H1 (cell line): ENCODE data around the gene MEGF11.

Source experiments
- CTCF ChIP-seq, 3 experiments: IDR thresholded peaks; 1 replicate in 2 of 3; 2 replicates in 1 of 3; pipeline versions ENCODE4 v1.5.1 to v1.6.1; 2011; ENCODE audit warnings: low read length in 3 of 3, mild to moderate bottlenecking in 3 of 3, inconsistent platforms in 2 of 3, low read depth in 1 of 3, moderate library complexity in 1 of 3; ENCODE audit not compliant: insufficient read depth in 1 of 3; ENCODE audit errors: control extremely low read depth in 1 of 3
- EGR1 ChIP-seq: IDR thresholded peaks from 2 replicates; pipeline ENCODE4 v1.6.1; 2011; ENCODE audit warnings: low read depth, low read length, borderline replicate concordance
- MAFK ChIP-seq: IDR thresholded peaks from 2 replicates; pipeline ENCODE4 v1.6.1; 2012; ENCODE audit warnings: low read depth, mild to moderate bottlenecking, improper control_type of control experiment, low read length
- POLR2AphosphoS5 ChIP-seq: IDR thresholded peaks from 2 replicates; pipeline ENCODE4 v1.6.1; 2011; ENCODE audit warnings: low read depth, low read length
- SAP30 ChIP-seq: fragments of 300-600 bp; sonication (generic); IDR thresholded peaks from 2 replicates; pipeline ENCODE4 v1.7.1; 2012; ENCODE audit warnings: low read length, moderate library complexity, mild to moderate bottlenecking, inconsistent platforms; ENCODE audit not compliant: insufficient read depth, insufficient replicate concordance
- YY1 ChIP-seq: IDR thresholded peaks from 2 replicates; pipeline ENCODE4 v1.6.1; 2011; ENCODE audit warnings: low read depth, mild to moderate bottlenecking, low read length

- TF ChIP-seq CTCF (IDR thresholded peaks at IDR 0.05; ENCODE audit: control extremely low read depth in 1 of 3, insufficient read depth in 1 of 3, low read depth in 1 of 3, low read length in 3 of 3): no peak
- TF ChIP-seq MAFK: no peak
- no peak for TF ChIP-seq POLR2AphosphoS5
- TF ChIP-seq SAP30: no peak
- no peak for TF ChIP-seq YY1
- no peak for TF ChIP-seq EGR1
These were observed 235.1 kb downstream of the MEGF11 start for GRCh38 chr15:66018488-66018797.
